ENCODE measurements around the gene PRG2. TPM values are rescaled to one million over a fixed set of nuclear protein-coding genes. Genes with fewer than 3 reads are reported as not detected.

The PRG2 gene
- not detected in 2 replicates for total RNA-seq (2012; rRNA removed)
- not detected in 2 replicates for polyA plus RNA-seq (2012; rRNA removed)
- polyA plus RNA-seq (2012; cell fraction: cytosol; rRNA removed) = not detected in 2 replicates
- 0.10 and 0.17 TPM in 2 replicates for polyA plus RNA-seq (2012; cell fraction: nucleus; rRNA removed; ENCODE audit: low replicate concordance)
- Bru-seq, nascent RNA = not detected
- percentile 15 among the genes with signal in this experiment for BruChase-seq, experiment 1, labeled RNA remaining after a 6-hour chase
- BruChase-seq, experiment 2, labeled RNA remaining after a 2-hour chase = percentile 19 among the genes with signal in this experiment
- long read RNA-seq = 0 reads

DNA sequence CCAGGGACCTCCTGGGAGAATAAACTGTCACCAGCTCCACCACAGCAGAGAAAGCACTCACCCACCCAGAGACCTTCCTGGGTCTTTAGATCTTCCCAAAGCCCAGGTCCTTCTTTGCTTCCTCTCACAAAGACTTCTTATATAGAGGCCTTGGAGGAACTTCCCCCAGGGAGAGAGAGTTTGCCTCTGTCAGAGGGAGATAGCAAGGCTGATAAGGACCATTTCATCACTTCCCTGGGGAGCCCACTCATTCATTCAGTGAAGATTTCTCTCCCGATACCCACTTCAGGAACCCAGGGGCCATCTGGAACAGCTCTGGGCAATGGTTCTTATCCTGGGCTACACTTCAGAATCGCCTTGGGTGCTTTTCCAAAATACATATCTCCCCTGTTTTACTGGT, at the start of gene PRG2:
Gene PRG2, minus strand, starts transcription at position 116 of the 400 bp plus-strand sequence. CDS start 706 bp downstream, outside the sequence.
- no peak within 1 kb of the TSS for H3K4me3 ChIP-seq (ENCODE audit: insufficient read depth, low read depth, low read length)
- H3K9me1 ChIP-seq (ENCODE audit: insufficient read depth, low read length) = no peaks in the 10 kb centered on the region
- no peak within 1 kb of the TSS for H3K9ac ChIP-seq (ENCODE audit: low read depth, low read length)
- no peak within 1 kb of the TSS for H2AFZ ChIP-seq (replicated peaks; ENCODE audit: low read length, poor library complexity)
- H3K18ac ChIP-seq (ENCODE audit: low read depth, low read length) = no peak within 1 kb of the TSS
- H2AK5ac ChIP-seq (ENCODE audit: low read depth, low read length) = no peak within 1 kb of the TSS
- in situ Hi-C loops (cut with MboI; ENCODE audit: low sequenced_read_pairs) (no loop called here), dilution Hi-C loops (cut with HindIII; ENCODE audit: low sequenced_read_pairs, unreplicated experiment) (no loop called here), intact Hi-C loops (cut with micrococcal nuclease) (no loop called here)
- no peak within 1 kb of the TSS for H2BK20ac ChIP-seq (ENCODE audit: low read depth, low read length)
- no peaks in the 10 kb centered on the region for H3K9me3 ChIP-seq (ENCODE audit: control insufficient read depth, insufficient read depth, low read length)
- no peak for TF ChIP-seq CTCF (conservative IDR thresholded peaks at IDR 0.05; ENCODE audit: low read depth, low read length)
- H2BK120ac ChIP-seq (ENCODE audit: low read depth, low read length) = no peak within 1 kb of the TSS
- BruUV-seq (replicated peaks) = no TSS peak
- no peak within 1 kb of the TSS for H3K56ac ChIP-seq (ENCODE audit: extremely low read depth, insufficient read depth, low read length)
- H4K8ac ChIP-seq (ENCODE audit: low read depth in 2 of 2, low read length in 2 of 2) = no peak within 1 kb of the TSS
- H3K4me1 ChIP-seq (ENCODE audit: control insufficient read depth, insufficient read depth, low read length) = no peaks in the 10 kb centered on the region
- no peak within 1 kb of the TSS for H3K23ac ChIP-seq (ENCODE audit: low read depth, low read length)
- H3K27me3 ChIP-seq (ENCODE audit: control insufficient read depth, insufficient read depth, low read length) = peaks cover 40% of the 10 kb centered on the region
- no peak within 1 kb of the TSS for H4K91ac ChIP-seq (ENCODE audit: insufficient read depth, low read depth, low read length)
- ATAC-seq (ENCODE audit: low read depth) (no peak), DNase-seq (no peak)
- ChIA-PET POLR2A (ENCODE audit: unreplicated experiment) (no interaction called here), CTCF (no interaction called here)
- H2AK9ac ChIP-seq (replicated peaks; ENCODE audit: low read depth, low read length, poor library complexity) = no peak within 1 kb of the TSS
- no peak within 1 kb of the TSS for H2BK15ac ChIP-seq (ENCODE audit: low read depth, low read length)
- no peak within 1 kb of the TSS for H3K27ac ChIP-seq (ENCODE audit: insufficient read depth, low read length)
- no peak within 1 kb of the TSS for H3K4ac ChIP-seq (ENCODE audit: low read depth, low read length)
- H2BK5ac ChIP-seq (ENCODE audit: low read depth, low read length, poor library complexity, severe bottlenecking) = no peak within 1 kb of the TSS
- no CpG with 5 or more reads among the region's 2 CpGs for WGBS, 2 experiments (ENCODE audit: extremely low coverage in 2 of 2, insufficient read length in 1 of 2)
- no peaks in the 10 kb centered on the region for H4K20me1 ChIP-seq (ENCODE audit: insufficient read depth, low read length)
- no peaks in the 10 kb centered on the region for H3K36me3 ChIP-seq (ENCODE audit: control insufficient read depth, insufficient read depth, low read length)
- no peak within 1 kb of the TSS for H3K14ac ChIP-seq (replicated peaks; ENCODE audit: low read depth, low read length)
- no peak within 1 kb of the TSS for H4K5ac ChIP-seq (ENCODE audit: low read depth, low read length)
- no peaks in the 10 kb centered on the region for H3K79me1 ChIP-seq (ENCODE audit: low read depth in 1 of 2, low read length in 2 of 2)
- H3K4me2 ChIP-seq (ENCODE audit: low read depth, low read length) = no peak within 1 kb of the TSS
